SK-N-MC (cell line): ENCODE measurements around the gene XRCC6.
"Not testable (repeated sequence)": the region's sequence is repeated elsewhere in the genome, so short reads cannot be mapped to it uniquely, and the experiment has no call there.

ENCODE experiments used
- DNase-seq: peaks from one replicate; pipeline ENCODE4 v3.0.0-alpha.2; 2011; ENCODE audit warnings: low read depth, low spot score
- H3K27ac ChIP-seq: fragments of 200-600 bp; sonication (generic); 2 replicates; pipeline ENCODE4 v1.5.1; 2016; ENCODE audit warnings: mixed run types
- H3K36me3 ChIP-seq: fragments of 200-600 bp; sonication (generic); 2 replicates; pipeline ENCODE4 v1.6.1; 2017; ENCODE audit warnings: antibody characterized with exemption, low read length, mixed read lengths; ENCODE audit not compliant: insufficient read depth
- H3K4me3 ChIP-seq: fragments of 200-600 bp; sonication (generic); 2 replicates; pipeline ENCODE4 v1.5.1; 2016
- H3K9ac ChIP-seq: fragments of 200-600 bp; sonication (generic); 2 replicates; pipeline ENCODE4 v1.8.0; 2017; ENCODE audit warnings: mixed run types, mixed read lengths; ENCODE audit not compliant: insufficient read length
- H3K9me3 ChIP-seq: fragments of 200-600 bp; sonication (generic); 2 replicates; pipeline ENCODE4 v1.6.1; 2017; ENCODE audit warnings: low read depth, mild to moderate bottlenecking, antibody characterized with exemption, low read length, moderate library complexity, mixed read lengths
- EZH2 ChIP-seq: fragments of 200-600 bp; sonication (generic); IDR thresholded peaks from one replicate; pipeline ENCODE4 v1.6.1; 2017; ENCODE audit warnings: antibody characterized with exemption
- FOXP2 ChIP-seq: optimal IDR thresholded peaks from 2 replicates; pipeline ENCODE3; 2011; ENCODE audit warnings: mild to moderate bottlenecking, moderate library complexity; ENCODE audit not compliant: insufficient read depth; ENCODE audit errors: extremely low read length, control extremely low read depth
- POLR2AphosphoS5 ChIP-seq: IDR thresholded peaks from 2 replicates; pipeline ENCODE4 v1.6.1; 2012; ENCODE audit warnings: mild to moderate bottlenecking, low read depth, low read length, borderline replicate concordance

XRCC6 gene

GRCh38 chr22:41579297-41579996 is 41.6 kb upstream of the XRCC6 start:
- DNase-seq: no peak
- no peak overlapping the region for H3K9ac ChIP-seq
- no peak overlapping the region for H3K27ac ChIP-seq
- TF ChIP-seq POLR2AphosphoS5 (no peak), FOXP2 (no peak), EZH2 (no peak)
- no peaks in the 10 kb centered on the region for H3K36me3 ChIP-seq
- H3K9me3 ChIP-seq: no peaks in the 10 kb centered on the region
- H3K4me3 ChIP-seq: no peak overlapping the region

- Histone ChIP-seq H3K36me3 (no peaks in the 10 kb centered on the region), H3K9ac (no peak overlapping the region), H3K9me3 (no peaks in the 10 kb centered on the region), H3K27ac (no peak overlapping the region), H3K4me3 (no peak overlapping the region)
- no peak for DNase-seq
- TF ChIP-seq FOXP2: no peak
- no peak for TF ChIP-seq EZH2
- TF ChIP-seq POLR2AphosphoS5: no peak
Observed at GRCh38 chr22:41579997-41580355, 41.1 kb upstream of the XRCC6 start.

- Histone ChIP-seq H3K9ac (no peak overlapping the region), H3K27ac (no peak overlapping the region), H3K4me3 (no peak overlapping the region), H3K9me3 (no peaks in the 10 kb centered on the region), H3K36me3 (no peaks in the 10 kb centered on the region)
- DNase-seq: no peak
- TF ChIP-seq FOXP2 (no peak), EZH2 (no peak), POLR2AphosphoS5 (no peak)
Observed at GRCh38 chr22:41582694-41583093, 38.4 kb upstream of the XRCC6 start.

GRCh38 chr22:41584881-41585280 is 36.2 kb upstream of the XRCC6 start:
- TF ChIP-seq FOXP2 (no peak), EZH2 (no peak), POLR2AphosphoS5 (no peak)
- H3K9me3 ChIP-seq: no peaks in the 10 kb centered on the region
- no peak overlapping the region for H3K4me3 ChIP-seq
- H3K27ac ChIP-seq: no peak overlapping the region
- DNase-seq: no peak
- H3K9ac ChIP-seq: no peak overlapping the region
- no peaks in the 10 kb centered on the region for H3K36me3 ChIP-seq

GRCh38 chr22:41585898-41586297 is 35.2 kb upstream of the XRCC6 start:
- H3K36me3 ChIP-seq: no peaks in the 10 kb centered on the region
- no peak overlapping the region for H3K9ac ChIP-seq
- DNase-seq: no peak
- TF ChIP-seq POLR2AphosphoS5 (no peak), EZH2 (no peak), FOXP2 (no peak)
- H3K9me3 ChIP-seq: no peaks in the 10 kb centered on the region
- H3K4me3 ChIP-seq: no peak overlapping the region
- no peak overlapping the region for H3K27ac ChIP-seq

GRCh38 chr22:41587347-41587723 is 33.8 kb upstream of the XRCC6 start:
- no peak overlapping the region for H3K27ac ChIP-seq
- no peak for DNase-seq
- H3K9me3 ChIP-seq: no peaks in the 10 kb centered on the region
- no peaks in the 10 kb centered on the region for H3K36me3 ChIP-seq
- H3K4me3 ChIP-seq: no peak overlapping the region
- no peak overlapping the region for H3K9ac ChIP-seq
- TF ChIP-seq FOXP2: no peak
- TF ChIP-seq EZH2: no peak
- TF ChIP-seq POLR2AphosphoS5: no peak

- DNase-seq: peak; percentile 96
- TF ChIP-seq FOXP2 (no peak), POLR2AphosphoS5 (peak; percentile 65; the same call in 1 of the 2 replicates)
- Histone ChIP-seq H3K9ac (peak within 1 kb of the TSS; percentile 78), H3K4me3 (peak within 1 kb of the TSS; percentile 95), H3K27ac (peak within 1 kb of the TSS; percentile 42; the same call in 1 of the 2 replicates), H3K9me3 (no peaks in the 10 kb centered on the region), H3K36me3 (no peaks in the 10 kb centered on the region)
Observed at GRCh38 chr22:41589391-41590241, 31.5 kb upstream of the XRCC6 start, which contains the start of gene PMM1. Gene PMM1 (minus strand): TSS chr22:41589840. CDS start chr22:41589805, 35 bp downstream.

GRCh38 chr22:41593336-41593960 is 27.6 kb upstream of the XRCC6 start:
- H3K36me3 ChIP-seq, H3K9ac ChIP-seq, DNase-seq, H3K9me3 ChIP-seq, H3K4me3 ChIP-seq, H3K27ac ChIP-seq: not testable (repeated sequence)
